NCI-H1694 treated with DMSO at 0.1 percent for 48 hours (cell line): Measurements from ENCODE around the gene NARS2.
"Not testable (repeated sequence)": the region's sequence is repeated elsewhere in the genome, so short reads cannot be mapped to it uniquely, and the experiment has no call there.

Source experiments
- DNase-seq: peaks from one replicate; lab custom pipeline; 2025; lab: John Stamatoyannopoulos, UW

The NARS2 gene

GRCh38 chr11:78478536-78478935, 96.1 kb downstream of the NARS2 start:
- no peak for DNase-seq

DNA sequence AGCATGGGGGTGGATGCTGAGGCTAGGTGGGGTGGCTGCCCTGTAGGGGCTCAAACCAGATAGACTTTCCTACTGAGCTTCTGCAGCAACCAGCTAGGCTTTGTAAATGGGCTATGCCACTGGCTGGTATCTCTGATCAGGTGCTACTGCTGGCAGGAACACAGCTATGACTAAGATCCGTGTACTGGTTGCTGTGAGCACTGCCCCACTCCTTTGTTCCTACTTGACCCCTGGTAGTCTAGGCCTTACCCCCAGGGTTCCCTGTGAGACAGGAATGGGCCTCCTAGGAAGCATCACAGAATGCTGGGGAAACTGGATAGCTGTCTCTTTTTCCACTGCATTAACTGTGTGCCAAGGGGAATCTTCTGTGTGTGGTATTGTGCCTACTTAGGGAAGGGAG, 98.6 kb downstream of the NARS2 start:
- DNase-seq: no peak

- no peak for DNase-seq
Observed at GRCh38 chr11:78474451-78474850, 100.2 kb downstream of the NARS2 start.

DNA sequence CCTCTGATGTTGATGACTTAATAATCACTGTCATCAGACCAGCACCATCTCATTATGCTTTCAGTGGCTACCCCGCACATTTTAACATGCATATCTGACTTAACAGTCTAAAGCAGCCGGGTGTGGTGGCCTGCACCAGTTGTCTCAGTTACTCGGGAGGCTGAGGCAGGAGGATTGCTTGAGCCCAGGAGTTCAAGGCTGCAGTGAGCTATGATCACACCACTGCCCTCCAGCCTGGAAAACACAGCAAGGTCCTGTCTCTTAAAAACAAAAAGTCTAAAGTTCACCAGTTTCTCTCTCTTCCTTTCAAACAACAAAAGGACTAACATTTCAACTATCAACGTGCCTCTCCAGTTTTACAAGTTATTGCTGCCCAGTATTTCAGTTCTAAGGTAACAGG, 101.8 kb downstream of the NARS2 start:
- DNase-seq: no peak

DNA sequence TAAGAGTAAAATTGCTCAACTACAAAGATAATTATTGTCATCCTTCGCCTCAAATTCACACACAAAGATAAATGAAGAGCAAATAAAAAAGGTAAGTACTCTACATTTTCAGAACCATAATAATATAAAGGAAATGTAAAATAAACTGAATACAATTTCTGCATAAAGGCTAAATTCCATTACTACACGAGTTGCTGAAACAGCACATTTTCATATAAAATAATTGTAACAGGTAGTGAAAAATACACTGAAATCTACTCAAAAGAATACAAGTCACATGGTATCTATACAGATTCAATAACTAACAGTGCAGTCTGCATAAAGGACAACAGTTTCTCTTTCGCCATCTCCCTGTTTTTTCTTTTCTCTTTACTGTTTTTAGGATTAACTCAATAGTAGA, 102.3 kb downstream of the NARS2 start:
- DNase-seq: no peak

DNA sequence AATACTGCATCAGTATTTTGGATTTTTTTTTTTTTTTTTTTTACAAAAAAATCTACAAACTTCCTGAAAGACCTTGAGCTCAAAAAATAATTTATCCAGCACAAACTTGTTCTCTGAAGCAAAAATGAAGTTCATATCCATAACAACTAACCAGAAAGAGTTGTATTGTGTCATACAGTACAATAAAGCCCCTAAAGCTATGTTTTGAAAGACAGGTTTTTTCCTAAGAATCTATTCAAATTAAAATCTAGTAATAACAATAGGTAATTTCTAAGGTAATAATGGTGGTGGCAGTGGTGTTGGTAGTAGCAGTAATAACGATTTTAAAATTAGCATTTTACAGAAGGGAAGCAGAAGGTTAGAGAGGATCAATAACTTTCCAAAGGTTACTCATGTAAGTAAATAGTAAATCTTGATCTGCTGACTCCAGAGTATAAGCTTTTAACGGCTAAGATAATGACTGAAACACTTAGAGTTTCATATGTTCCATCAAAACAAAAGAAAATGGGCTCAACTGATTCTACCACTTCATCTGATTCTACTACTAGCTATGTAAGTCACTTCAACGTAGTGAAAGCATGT, 103.7 kb downstream of the NARS2 start:
- no peak for DNase-seq

DNA sequence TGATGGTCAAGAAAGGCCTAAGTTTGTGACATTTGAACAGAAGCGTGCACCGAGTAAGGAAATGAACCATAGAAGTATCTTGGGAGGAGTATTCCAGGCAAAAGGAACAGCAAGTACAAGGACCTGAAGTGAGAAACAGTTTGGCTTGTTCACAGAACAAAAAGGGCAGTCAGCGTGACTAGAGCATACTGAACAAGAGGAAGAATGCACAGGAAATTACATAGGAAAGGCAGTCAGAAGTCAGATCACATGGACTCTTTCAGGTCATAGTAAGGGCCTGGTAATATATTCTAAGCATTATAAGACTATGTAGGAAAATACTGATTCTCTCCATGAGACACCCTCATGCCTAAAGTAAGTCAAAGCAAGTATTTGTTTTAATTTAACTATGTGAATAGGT, 104.8 kb downstream of the NARS2 start:
- DNase-seq: no peak

DNA sequence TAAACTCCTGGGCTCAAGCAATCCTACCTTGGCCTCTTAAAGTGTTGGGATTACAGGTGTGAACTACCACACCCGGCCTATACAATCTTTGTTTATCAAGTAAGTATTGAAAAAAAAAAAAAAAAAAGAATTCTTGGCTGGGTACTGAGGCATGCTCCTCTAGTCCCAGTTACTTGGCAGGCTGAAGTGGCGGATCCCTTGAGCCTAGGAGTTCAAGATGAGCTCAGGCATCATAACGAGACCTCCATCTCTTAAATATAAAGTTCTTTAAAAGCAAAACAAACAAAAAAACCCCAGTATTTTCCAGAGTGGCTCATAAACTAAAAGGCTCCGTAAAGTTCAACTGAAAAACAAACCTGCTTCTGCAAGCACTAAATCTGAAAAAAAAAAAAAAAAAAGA, 106.7 kb downstream of the NARS2 start:
- DNase-seq: no peak

GRCh38 chr11:78467370-78467769, 107.3 kb downstream of the NARS2 start:
- no peak for DNase-seq

DNA sequence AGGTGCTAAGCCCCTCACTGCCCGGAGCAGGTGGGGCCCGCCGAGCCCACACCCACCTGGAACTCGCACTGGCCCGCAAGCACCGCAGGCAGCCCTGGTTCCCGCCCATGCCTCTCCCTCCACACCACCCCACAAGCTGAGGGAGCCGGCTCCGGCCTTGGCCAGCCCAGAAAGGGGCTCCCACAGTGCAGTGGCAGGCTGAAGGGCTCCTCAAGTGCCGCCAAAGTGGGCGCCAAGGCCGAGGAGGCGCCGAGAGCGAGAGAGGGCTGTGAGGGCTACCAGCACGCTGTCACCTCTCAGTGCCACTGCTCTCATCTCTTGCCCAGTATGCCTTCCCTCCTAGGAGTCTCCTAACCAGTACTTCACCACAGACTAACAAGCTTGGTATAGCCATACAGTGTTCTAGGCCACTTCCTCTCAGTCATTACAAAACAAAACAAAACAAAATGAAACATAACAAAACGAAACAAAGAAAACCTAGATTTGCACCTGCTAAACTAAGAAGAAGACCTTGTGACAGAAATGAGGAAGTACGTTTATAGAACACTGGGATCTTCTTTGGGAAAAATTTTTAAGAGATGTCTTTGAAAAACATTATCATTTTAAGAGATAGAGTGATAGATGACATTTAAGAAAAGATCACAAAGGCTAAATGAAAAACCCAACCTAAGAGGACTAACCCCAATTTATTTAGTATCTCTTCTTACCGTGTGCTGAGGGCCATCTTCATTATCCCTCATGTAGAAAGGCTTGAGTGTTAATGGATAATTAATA, 109.3 kb downstream of the NARS2 start:
- DNase-seq: no peak

GRCh38 chr11:78464787-78465168, 109.9 kb downstream of the NARS2 start:
- DNase-seq: not testable (repeated sequence)

- DNase-seq: no peak
Observed at GRCh38 chr11:78460471-78460870, 114.2 kb downstream of the NARS2 start.

DNA sequence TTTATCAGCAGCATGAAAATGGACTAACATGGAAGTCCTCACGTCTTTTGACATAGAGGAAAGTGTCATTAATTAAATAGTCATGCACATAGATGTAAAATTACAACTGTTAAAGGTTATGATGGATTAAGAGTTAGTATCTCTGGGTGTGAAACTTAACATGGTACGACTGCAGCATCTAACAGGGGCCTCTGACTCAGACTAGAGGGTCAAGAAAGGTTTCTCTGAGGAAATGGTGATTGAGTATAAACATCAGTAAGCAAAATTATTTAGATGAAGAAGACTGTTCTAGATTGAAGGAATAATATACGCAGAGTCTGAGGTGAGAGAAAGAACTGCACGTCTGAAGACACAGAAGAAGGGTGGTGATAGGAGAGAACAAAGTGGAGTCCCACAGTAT, 114.9 kb downstream of the NARS2 start:
- DNase-seq: no peak

- DNase-seq: no peak
Observed at GRCh38 chr11:78457448-78457847, 117.2 kb downstream of the NARS2 start.

GRCh38 chr11:78453140-78453935, 121.3 kb downstream of the NARS2 start:
- DNase-seq: no peak

GRCh38 chr11:78451371-78452150, 123.1 kb downstream of the NARS2 start:
- no peak for DNase-seq

DNA sequence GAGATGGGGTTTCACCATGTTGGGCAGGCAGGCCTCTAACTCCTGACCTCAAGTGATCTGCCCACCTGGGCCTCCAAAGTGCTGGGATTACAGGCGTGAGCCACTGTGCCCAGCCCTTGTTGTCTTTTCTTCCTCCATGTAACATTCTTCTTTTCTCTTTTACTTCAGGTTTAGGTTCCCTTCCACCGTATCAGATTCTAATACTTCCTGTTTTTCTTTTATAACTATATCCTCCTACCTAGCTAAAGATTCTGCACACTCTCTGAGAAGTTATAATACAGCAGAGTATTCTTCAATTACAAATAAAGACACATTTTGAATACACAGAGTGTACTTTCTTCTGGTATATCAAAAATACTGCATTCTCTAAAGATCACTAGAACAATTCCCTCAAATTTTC, 123.8 kb downstream of the NARS2 start:
- DNase-seq: no peak

- no peak for DNase-seq
Observed at GRCh38 chr11:78449866-78450265, 124.8 kb downstream of the NARS2 start.

DNA sequence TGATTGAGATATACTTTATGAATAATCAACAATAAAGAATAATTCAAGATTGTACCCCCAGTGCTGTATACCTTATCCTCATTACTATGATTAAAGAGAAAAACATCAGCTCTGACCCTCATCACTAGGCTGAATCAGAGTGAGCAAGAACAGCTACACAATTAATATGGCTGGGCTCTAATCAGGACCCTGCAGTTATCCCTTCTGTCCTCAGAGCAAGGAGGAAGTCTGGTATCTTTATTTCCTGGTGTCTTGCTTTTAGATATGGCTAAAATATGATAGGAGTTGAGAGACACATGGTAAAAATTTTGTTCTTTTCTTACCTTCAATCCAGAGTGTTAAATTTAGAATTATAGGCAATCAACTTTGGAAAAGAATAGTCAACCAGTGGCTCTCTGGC, 128.5 kb downstream of the NARS2 start:
- no peak for DNase-seq

GRCh38 chr11:78444726-78445125, 129.9 kb downstream of the NARS2 start:
- no peak for DNase-seq

DNA sequence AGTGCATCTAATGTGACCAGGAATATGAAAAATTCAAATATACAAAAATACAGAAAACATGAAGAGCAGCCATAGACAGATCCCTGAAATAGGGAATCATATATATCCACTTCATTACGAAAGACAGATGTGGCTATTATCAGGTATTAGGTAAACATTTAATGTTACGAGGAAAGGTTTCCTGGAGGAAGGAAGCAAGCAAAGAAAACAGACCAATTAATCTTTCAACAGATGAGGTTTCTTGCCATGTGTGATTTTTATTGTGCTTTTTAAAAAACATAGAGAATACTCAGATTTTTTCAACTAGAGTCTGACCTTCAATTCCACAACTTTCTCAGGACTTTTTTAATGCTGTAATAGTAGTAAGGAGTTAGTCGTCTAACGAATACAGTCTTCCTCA, 132.7 kb downstream of the NARS2 start:
- no peak for DNase-seq

- DNase-seq: no peak
Observed at GRCh38 chr11:78438298-78438975, 136.2 kb downstream of the NARS2 start.
